Endothelial cell of umbilical vein (primary cell): Measurements from ENCODE around the gene HADH. TPM values are rescaled to one million over a fixed set of nuclear protein-coding genes. Genes with fewer than 3 reads are reported as not detected.

Experiments used
- BruUV-seq: library from RNA; stranded (reverse); fragments of 400-500 nt; replicated peaks from 2 replicates; lab custom pipeline; 2021; lab: Mats Ljungman, UMichigan
- CTCF ChIA-PET: fragments of 300-600, 350-600 bp; sonication (Branson Sonifier 250); formaldehyde crosslinking; loops from one replicate; lab custom pipeline; 2021; ENCODE audit warnings: antibody characterized with exemption, inconsistent platforms; lab: Charles Lee
- POLR2A ChIA-PET: fragments of 300-600, 350-600 bp; sonication (Branson Sonifier 250); formaldehyde crosslinking; loops from one replicate; lab custom pipeline; 2021; ENCODE audit warnings: antibody characterized with exemption, inconsistent platforms; lab: Charles Lee
- DNase-seq: peaks from one replicate; pipeline ENCODE4 v3.0.0-alpha.2; 2011; ENCODE audit warnings: low read depth, low spot score
- FAIRE-seq: peaks from 2 replicates; lab custom pipeline; 2011; peaks lifted over from hg19 to GRCh38; lab: Jason Lieb, UNC
- H2AFZ ChIP-seq: 2 replicates; pipeline ENCODE4 v1.6.0; 2012; ENCODE audit warnings: low read depth, low read length, control low read depth, inconsistent platforms
- H3K27ac ChIP-seq: 2 replicates; pipeline ENCODE4 v1.5.1; 2011; ENCODE audit warnings: low read depth, mild to moderate bottlenecking, control low read depth, low read length, moderate library complexity; ENCODE audit not compliant: insufficient read depth
- H3K27me3 ChIP-seq, 2 experiments: 2 replicates each; pipeline versions ENCODE4 v1.6.0 to v1.6.1; 2011; ENCODE audit warnings: low read length in 2 of 2, mixed read lengths in 1 of 2; ENCODE audit not compliant: control insufficient read depth in 2 of 2, insufficient read depth in 2 of 2
- H3K36me3 ChIP-seq, 2 experiments: 2 replicates in 1 of 2; 3 replicates in 1 of 2; pipeline ENCODE4 v1.5.1; 2011; ENCODE audit warnings: low read length in 2 of 2, mild to moderate bottlenecking in 1 of 2, moderate library complexity in 1 of 2; ENCODE audit not compliant: control insufficient read depth in 2 of 2, insufficient read depth in 2 of 2; ENCODE audit errors: extremely low read depth in 1 of 2
- H3K4me1 ChIP-seq: 3 replicates; pipeline ENCODE4 v1.5.1; 2011; ENCODE audit warnings: mild to moderate bottlenecking, low read length; ENCODE audit not compliant: control insufficient read depth, insufficient read depth; ENCODE audit errors: extremely low read depth
- H3K4me2 ChIP-seq: 2 replicates; pipeline ENCODE4 v1.6.1; 2011; ENCODE audit warnings: low read length, control low read depth, mixed read lengths; ENCODE audit not compliant: insufficient read depth
- H3K4me3 ChIP-seq, 3 experiments: fragments of 200-600 bp in 1 of 3; sonication (generic), shearing (Covaris generic) in 1 of 3; replicated peaks in 1 of 3; 2 replicates each; pipeline ENCODE4 v1.5.1; 2011 to 2016; ENCODE audit warnings: control low read depth in 3 of 3, low read length in 3 of 3, mild to moderate bottlenecking in 2 of 3, inconsistent platforms in 1 of 3, low read depth in 1 of 3, moderate library complexity in 1 of 3; ENCODE audit not compliant: insufficient read depth in 1 of 3
- H3K79me2 ChIP-seq: 2 replicates; pipeline ENCODE4 v1.6.0; 2012; ENCODE audit warnings: low read length, inconsistent platforms; ENCODE audit not compliant: control insufficient read depth, insufficient read depth
- H3K9ac ChIP-seq: replicated peaks from 2 replicates; pipeline ENCODE3; 2011; ENCODE audit warnings: low read length, control low read depth; ENCODE audit not compliant: insufficient read depth; ENCODE audit errors: extremely low read depth
- H3K9me1 ChIP-seq: replicated peaks from 3 replicates; pipeline ENCODE4 v1.6.0; 2011; ENCODE audit warnings: mild to moderate bottlenecking, low read length; ENCODE audit not compliant: control insufficient read depth, insufficient read depth; ENCODE audit errors: extremely low read depth
- H3K9me3 ChIP-seq: replicated peaks from 2 replicates; pipeline ENCODE4 v1.5.1; 2012; ENCODE audit warnings: low read length, inconsistent platforms; ENCODE audit not compliant: control insufficient read depth, insufficient read depth
- H4K20me1 ChIP-seq: replicated peaks from 2 replicates; pipeline ENCODE3; 2011; ENCODE audit warnings: mild to moderate bottlenecking, low read length; ENCODE audit not compliant: control insufficient read depth, insufficient read depth; ENCODE audit errors: extremely low read depth
- EZH2 ChIP-seq: IDR thresholded peaks from 2 replicates; pipeline ENCODE4 v1.6.1; 2012; ENCODE audit warnings: borderline replicate concordance, low read depth, mild to moderate bottlenecking, moderate library complexity, low read length, inconsistent platforms; ENCODE audit not compliant: severe bottlenecking
- FOS ChIP-seq: IDR thresholded peaks from 2 replicates; pipeline ENCODE4 v1.6.1; 2011; ENCODE audit warnings: mild to moderate bottlenecking, low read length, moderate library complexity, borderline replicate concordance; ENCODE audit not compliant: insufficient read depth
- GATA2 ChIP-seq: IDR thresholded peaks from 2 replicates; pipeline ENCODE4 v1.7.0; 2011; ENCODE audit warnings: low read depth, mild to moderate bottlenecking, moderate library complexity, mixed read lengths, low read length; ENCODE audit not compliant: insufficient read length, insufficient read depth
- JUN ChIP-seq: IDR thresholded peaks from 2 replicates; pipeline ENCODE4 v1.6.1; 2011; ENCODE audit warnings: borderline replicate concordance, low read depth; ENCODE audit not compliant: insufficient read length, insufficient read depth
- MAX ChIP-seq: IDR thresholded peaks from 2 replicates; pipeline ENCODE4 v1.6.1; 2011; ENCODE audit not compliant: insufficient read depth, insufficient read length
- MYC ChIP-seq: IDR thresholded peaks from one replicate; pipeline ENCODE4 v1.6.1; 2011; ENCODE audit warnings: mild to moderate bottlenecking, low read depth, low read length
- POLR2A ChIP-seq: IDR thresholded peaks from 2 replicates; pipeline ENCODE4 v1.6.1; 2012; ENCODE audit warnings: low read depth, mild to moderate bottlenecking, control low read depth, low read length
- POLR2AphosphoS5 ChIP-seq: IDR thresholded peaks from 2 replicates; pipeline ENCODE4 v1.6.1; 2012; ENCODE audit warnings: low read depth, mild to moderate bottlenecking, control low read depth, low read length, moderate library complexity; ENCODE audit not compliant: insufficient read depth
- dilution Hi-C: fragments of 300-500 bp; cut with MboI; formaldehyde crosslinking; loops from one replicate; pipeline ENCODE4 v1.15.0; 2019; ENCODE audit warnings: low sequenced_read_pairs; ENCODE audit not compliant: extremely low pct_ligation_motif_present
- intact Hi-C: fragments of 100-400 bp; cut with micrococcal nuclease; formaldehyde crosslinking; loops from one replicate; pipeline ENCODE4 v1.10.0; 2022
- polyA plus RNA-seq, 4 experiments: library from polyadenylated mRNA; depleted of rRNA in 3 of 4; stranded (reverse) in 3 of 4; unstranded in 1 of 4; fragments of >200 nt; gene quantifications; 2 replicates each; pipeline versions ENCODE4 v1.2.1 to v1.2.3, GENCODE V29; 2011 to 2012; ENCODE audit warnings: missing spikeins in 1 of 4
- total RNA-seq: library from RNA; stranded (reverse); gene quantifications from 2 replicates; pipeline ENCODE4 v1.2.3, GENCODE V29; 2021
- TF ChIP-seq, protein P1 (sequence below), 2 donors: IDR thresholded peaks; 1 replicate in 1 of 2; 2 replicates in 1 of 2; pipeline ENCODE4 v1.5.1; 2011; ENCODE audit warnings: low read length in 2 of 2, mild to moderate bottlenecking in 2 of 2, moderate library complexity in 2 of 2, control low read depth in 1 of 2, inconsistent platforms in 1 of 2, low read depth in 1 of 2; ENCODE audit not compliant: insufficient read depth in 1 of 2; ENCODE audit errors: extremely low read depth in 1 of 2

The HADH gene
- total and polyA plus RNA-seq, 2 donors (not counting 3 experiments of a cell fraction or from before 2014, with no cell fraction given), result 19.2 to 20.3 TPM

GRCh38 chr4:108068442-108068841 lies 78.8 kb downstream of the HADH start:
- Histone ChIP-seq H3K79me2 (no peaks in the 10 kb centered on the region), H3K4me2 (no peak overlapping the region), H3K27me3 (no peaks in the 10 kb centered on the region), H3K9me1 (no peaks in the 10 kb centered on the region), H3K9ac (no peak overlapping the region), H3K4me3 (no peak overlapping the region), H4K20me1 (no peaks in the 10 kb centered on the region), H3K9me3 (no peaks in the 10 kb centered on the region), H3K27ac (no peak overlapping the region), H3K36me3 (no peaks in the 10 kb centered on the region), H3K4me1 (no peaks in the 10 kb centered on the region), H2AFZ (no peak overlapping the region)
- no peak for DNase-seq
- CTCF ChIA-PET, result interaction anchor here (1.1 kb wide), 1 partner anchor 11 kb away, joined by 3 read pairs; no protein-coding TSS in a partner anchor
- intact Hi-C loops, result no loop called here
- TF ChIP-seq JUN (no peak), POLR2A (no peak), POLR2AphosphoS5 (no peak), GATA2 (no peak), MYC (no peak), FOS (no peak), EZH2 (no peak), MAX (no peak)
- TF ChIP-seq, protein P1, sequence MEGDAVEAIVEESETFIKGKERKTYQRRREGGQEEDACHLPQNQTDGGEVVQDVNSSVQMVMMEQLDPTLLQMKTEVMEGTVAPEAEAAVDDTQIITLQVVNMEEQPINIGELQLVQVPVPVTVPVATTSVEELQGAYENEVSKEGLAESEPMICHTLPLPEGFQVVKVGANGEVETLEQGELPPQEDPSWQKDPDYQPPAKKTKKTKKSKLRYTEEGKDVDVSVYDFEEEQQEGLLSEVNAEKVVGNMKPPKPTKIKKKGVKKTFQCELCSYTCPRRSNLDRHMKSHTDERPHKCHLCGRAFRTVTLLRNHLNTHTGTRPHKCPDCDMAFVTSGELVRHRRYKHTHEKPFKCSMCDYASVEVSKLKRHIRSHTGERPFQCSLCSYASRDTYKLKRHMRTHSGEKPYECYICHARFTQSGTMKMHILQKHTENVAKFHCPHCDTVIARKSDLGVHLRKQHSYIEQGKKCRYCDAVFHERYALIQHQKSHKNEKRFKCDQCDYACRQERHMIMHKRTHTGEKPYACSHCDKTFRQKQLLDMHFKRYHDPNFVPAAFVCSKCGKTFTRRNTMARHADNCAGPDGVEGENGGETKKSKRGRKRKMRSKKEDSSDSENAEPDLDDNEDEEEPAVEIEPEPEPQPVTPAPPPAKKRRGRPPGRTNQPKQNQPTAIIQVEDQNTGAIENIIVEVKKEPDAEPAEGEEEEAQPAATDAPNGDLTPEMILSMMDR (IDR thresholded peaks at IDR 0.05; ENCODE audit: extremely low read depth in 1 of 2, insufficient read depth in 1 of 2, low read depth in 1 of 2, low read length in 2 of 2), result no peak
- BruUV-seq, result no TSS peak
- dilution Hi-C loops, result no loop called here
- POLR2A ChIA-PET, result no interaction called here
- FAIRE-seq, result no peak
